CD4-positive, alpha-beta T cell treated with Interleukin-17A for 1 hour (primary cell): ENCODE data around the gene SPTB.
"Not testable (repeated sequence)": the region's sequence is repeated elsewhere in the genome, so short reads cannot be mapped to it uniquely, and the experiment has no call there.

Source experiments
- DNase-seq: peaks from one replicate; pipeline ENCODE4 v3.0.0-alpha.2; 2020

The SPTB gene

GRCh38 chr14:64879635-64880220 lies at the start of gene SPTB:
TSS of gene SPTB (minus strand) at chr14:64879907. CDS start at chr14:64823094, 56,813 bp downstream.
- DNase-seq: peak; percentile 59

- DNase-seq: no peak
These were observed 49.3 kb upstream of the SPTB start for GRCh38 chr14:64929014-64929359.

GRCh38 chr14:64928239-64929013 lies 48.7 kb upstream of the SPTB start:
- peak; percentile 46 for DNase-seq

GRCh38 chr14:64927031-64927430 lies 47.3 kb upstream of the SPTB start:
- no peak for DNase-seq

- DNase-seq: no peak
These were observed 46.8 kb upstream of the SPTB start for GRCh38 chr14:64926398-64926995.

GRCh38 chr14:64923015-64923414 lies 43.3 kb upstream of the SPTB start:
- no peak for DNase-seq

- no peak for DNase-seq
These were observed 40.8 kb upstream of the SPTB start for GRCh38 chr14:64920465-64920864.

GRCh38 chr14:64919618-64920017 lies 39.9 kb upstream of the SPTB start:
- no peak for DNase-seq

GRCh38 chr14:64919215-64919614 lies 39.5 kb upstream of the SPTB start:
- DNase-seq: no peak

- DNase-seq: no peak
These were observed 38.5 kb upstream of the SPTB start for GRCh38 chr14:64918216-64918615.

GRCh38 chr14:64915797-64916196 lies 36.1 kb upstream of the SPTB start:
- DNase-seq: no peak

GRCh38 chr14:64915029-64915424 lies 35.3 kb upstream of the SPTB start:
- DNase-seq: no peak

- peak; percentile 99 for DNase-seq
These were observed 34.7 kb upstream of the SPTB start, which contains the start of gene CHURC1 for GRCh38 chr14:64914237-64915028. TSS of gene CHURC1 (plus strand) at chr14:64914455. CDS start at chr14:64914496, 41 bp downstream.

GRCh38 chr14:64913477-64913876 lies 33.8 kb upstream of the SPTB start:
- not testable (repeated sequence) for DNase-seq

- no peak for DNase-seq
These were observed 32.6 kb upstream of the SPTB start for GRCh38 chr14:64912261-64912660.

- no peak for DNase-seq
These were observed 31.3 kb upstream of the SPTB start for GRCh38 chr14:64910847-64911495.

GRCh38 chr14:64906022-64906421 lies 26.3 kb upstream of the SPTB start:
- no peak for DNase-seq

GRCh38 chr14:64899958-64900357 lies 20.3 kb upstream of the SPTB start:
- DNase-seq: no peak

- peak; percentile 77 for DNase-seq
These were observed 12.2 kb upstream of the SPTB start for GRCh38 chr14:64891839-64892375.

- DNase-seq: no peak
These were observed 11.6 kb upstream of the SPTB start for GRCh38 chr14:64891173-64891838.

GRCh38 chr14:64889352-64889751 lies 9.6 kb upstream of the SPTB start:
- no peak for DNase-seq

- DNase-seq: no peak
These were observed 5.9 kb upstream of the SPTB start for GRCh38 chr14:64885559-64885958.
